Thyroid gland (tissue), 4 donors: Measurements from ENCODE around the gene CDH1. TPM values are rescaled to one million over a fixed set of nuclear protein-coding genes. Genes with fewer than 3 reads are reported as not detected.

Source experiments
- DNase-seq, 2 donors: peaks; one replicate each; pipeline ENCODE4 v3.0.0-alpha.2; 2019
- H3K27ac ChIP-seq, 3 donors: fragments of 200-600 bp; sonication (generic); 1 replicate in 2 of 3; 2 replicates in 1 of 3; pipeline ENCODE4 v1.5.1; 2016 to 2019; ENCODE audit warnings: mild to moderate bottlenecking in 1 of 3, moderate library complexity in 1 of 3
- H3K27me3 ChIP-seq: fragments of 200-600 bp; sonication (generic); one replicate; pipeline ENCODE4 v1.5.1; 2019
- H3K36me3 ChIP-seq, 2 donors: fragments of 200-600 bp; sonication (generic); one replicate each; pipeline ENCODE4 v1.5.1; 2016 to 2019
- H3K4me1 ChIP-seq, 2 donors: fragments of 200-600 bp; sonication (generic); one replicate each; pipeline ENCODE4 v1.5.1; 2017 to 2019
- H3K4me3 ChIP-seq, 3 donors: fragments of 200-600 bp; sonication (generic); replicated peaks in 1 of 3; 1 replicate in 2 of 3; 2 replicates in 1 of 3; pipeline ENCODE4 v1.5.1; 2016; ENCODE audit warnings: mild to moderate bottlenecking in 1 of 3
- H3K9me3 ChIP-seq: fragments of 200-600 bp; sonication (generic); one replicate; pipeline ENCODE4 v1.5.1; 2017
- POLR2A ChIP-seq, 2 donors: fragments of 450-650 bp; IDR thresholded peaks; one replicate each; pipeline ENCODE4 v1.6.1; 2017; ENCODE audit warnings: antibody characterized with exemption in 2 of 2, mild to moderate bottlenecking in 2 of 2, moderate library complexity in 1 of 2
- WGBS, 2 donors: methylation state at CpG; one replicate each; pipeline ENCODE4 v1.1.5; 2017; 5-methylcytosine and 5-hydroxymethylcytosine counted together
- intact Hi-C: fragments of 100-400 bp; cut with DNase I; formaldehyde crosslinking; loops from one replicate; pipeline ENCODE4 v1.15.1; 2023
- total RNA-seq, 4 donors: library from RNA; depleted of rRNA; stranded (reverse); fragments of >200 nt; gene quantifications; one replicate each; pipeline ENCODE4 v1.2.3, GENCODE V29; 2016
- TF ChIP-seq, protein P1 (sequence below), 6 experiments: fragments of 200-600 bp in 3 of 6; fragments of 450-650 bp in 3 of 6; sonication (generic) in 3 of 6; IDR thresholded peaks; one replicate each; pipeline ENCODE4 v1.5.1; 2016 to 2019; ENCODE audit warnings: antibody characterized with exemption in 6 of 6, mild to moderate bottlenecking in 2 of 6, inconsistent platforms in 1 of 6, moderate library complexity in 1 of 6

The CDH1 gene
- total RNA-seq, 4 donors from 2014 or later = 177 to 287 (median 279) TPM

DNA sequence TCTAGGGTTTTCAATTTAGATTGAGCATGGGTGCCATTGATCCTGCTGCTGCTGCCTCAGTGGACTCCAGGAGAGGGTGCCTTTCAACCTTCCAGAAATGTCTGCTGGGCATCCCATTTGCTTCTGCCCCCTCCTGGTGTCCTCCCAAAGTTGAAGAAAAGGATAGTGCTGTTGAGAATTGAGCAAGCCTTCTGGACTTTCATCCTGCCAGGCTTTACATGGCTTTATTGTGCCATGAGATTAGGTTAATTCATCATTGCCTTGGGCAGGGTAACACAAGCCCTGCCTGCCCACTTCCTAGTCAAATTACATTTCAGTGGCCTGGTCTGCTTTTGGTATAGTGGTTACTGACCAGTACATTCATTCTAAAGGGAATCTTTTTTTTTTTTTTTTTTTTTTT, 88.3 kb downstream of the CDH1 start:
- Histone ChIP-seq H3K27me3 (no peaks in the 10 kb centered on the region), H3K4me1 (no peaks in the 10 kb centered on the region), H3K36me3 (peaks cover 27 to 47% of the 10 kb centered on the region in 2 donors), H3K4me3 (no peak overlapping the region), H3K27ac (no peak overlapping the region), H3K9me3 (no peaks in the 10 kb centered on the region)
- DNase-seq = no peak
- TF ChIP-seq, protein P1, sequence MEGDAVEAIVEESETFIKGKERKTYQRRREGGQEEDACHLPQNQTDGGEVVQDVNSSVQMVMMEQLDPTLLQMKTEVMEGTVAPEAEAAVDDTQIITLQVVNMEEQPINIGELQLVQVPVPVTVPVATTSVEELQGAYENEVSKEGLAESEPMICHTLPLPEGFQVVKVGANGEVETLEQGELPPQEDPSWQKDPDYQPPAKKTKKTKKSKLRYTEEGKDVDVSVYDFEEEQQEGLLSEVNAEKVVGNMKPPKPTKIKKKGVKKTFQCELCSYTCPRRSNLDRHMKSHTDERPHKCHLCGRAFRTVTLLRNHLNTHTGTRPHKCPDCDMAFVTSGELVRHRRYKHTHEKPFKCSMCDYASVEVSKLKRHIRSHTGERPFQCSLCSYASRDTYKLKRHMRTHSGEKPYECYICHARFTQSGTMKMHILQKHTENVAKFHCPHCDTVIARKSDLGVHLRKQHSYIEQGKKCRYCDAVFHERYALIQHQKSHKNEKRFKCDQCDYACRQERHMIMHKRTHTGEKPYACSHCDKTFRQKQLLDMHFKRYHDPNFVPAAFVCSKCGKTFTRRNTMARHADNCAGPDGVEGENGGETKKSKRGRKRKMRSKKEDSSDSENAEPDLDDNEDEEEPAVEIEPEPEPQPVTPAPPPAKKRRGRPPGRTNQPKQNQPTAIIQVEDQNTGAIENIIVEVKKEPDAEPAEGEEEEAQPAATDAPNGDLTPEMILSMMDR (IDR thresholded peaks at IDR 0.05) = no peak
- TF ChIP-seq POLR2A (IDR thresholded peaks at IDR 0.05) = no peak
- intact Hi-C loops = no loop called here

DNA sequence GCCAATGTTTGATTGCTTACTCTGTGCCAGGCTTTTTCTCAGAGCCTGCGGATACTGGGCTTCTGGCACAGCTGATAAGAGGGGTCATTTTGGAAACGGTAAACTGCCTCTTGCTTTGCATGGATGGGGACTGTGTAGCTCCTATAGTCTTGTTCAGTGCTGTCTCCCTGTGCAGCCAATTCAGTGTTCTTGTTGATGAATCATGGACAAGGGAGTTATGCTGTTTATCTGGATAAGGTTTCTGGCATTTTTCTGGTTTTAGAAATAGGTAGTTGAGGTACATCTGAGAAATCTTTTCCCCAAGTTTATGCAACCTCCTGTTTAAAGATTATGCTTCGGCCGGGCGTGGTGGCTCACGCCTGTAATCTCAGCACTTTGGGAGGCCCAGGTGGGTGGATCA, 89.6 kb downstream of the CDH1 start:
- WGBS, 2 donors = 91 to 96% methylated on average over 6 of the region's 6 CpGs
- no peak for TF ChIP-seq POLR2A (IDR thresholded peaks at IDR 0.05)
- TF ChIP-seq, protein P1 (IDR thresholded peaks at IDR 0.05) = no peak
- DNase-seq = no peak
- intact Hi-C loops = no loop called here
- Histone ChIP-seq H3K27ac (no peak overlapping the region), H3K4me3 (no peak overlapping the region), H3K27me3 (no peaks in the 10 kb centered on the region), H3K36me3 (peaks cover 34 to 52% of the 10 kb centered on the region in 2 donors), H3K4me1 (no peaks in the 10 kb centered on the region), H3K9me3 (no peaks in the 10 kb centered on the region)

DNA sequence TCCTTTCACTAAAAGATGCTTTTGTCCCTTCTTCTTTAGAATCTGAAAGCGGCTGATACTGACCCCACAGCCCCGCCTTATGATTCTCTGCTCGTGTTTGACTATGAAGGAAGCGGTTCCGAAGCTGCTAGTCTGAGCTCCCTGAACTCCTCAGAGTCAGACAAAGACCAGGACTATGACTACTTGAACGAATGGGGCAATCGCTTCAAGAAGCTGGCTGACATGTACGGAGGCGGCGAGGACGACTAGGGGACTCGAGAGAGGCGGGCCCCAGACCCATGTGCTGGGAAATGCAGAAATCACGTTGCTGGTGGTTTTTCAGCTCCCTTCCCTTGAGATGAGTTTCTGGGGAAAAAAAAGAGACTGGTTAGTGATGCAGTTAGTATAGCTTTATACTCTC, 96.2 kb downstream of the CDH1 start:
- intact Hi-C loops = no loop called here
- Histone ChIP-seq H3K27ac (no peak overlapping the region), H3K27me3 (no peaks in the 10 kb centered on the region), H3K36me3 (peaks cover 33 to 59% of the 10 kb centered on the region in 2 donors), H3K9me3 (no peaks in the 10 kb centered on the region), H3K4me3 (no peak overlapping the region), H3K4me1 (no peaks in the 10 kb centered on the region)
- no peak for DNase-seq
- WGBS, 2 donors = 93% methylated on average over 14 of the region's 14 CpGs
- no peak for TF ChIP-seq POLR2A (IDR thresholded peaks at IDR 0.05)
- TF ChIP-seq, protein P1 (IDR thresholded peaks at IDR 0.05) = no peak

DNA sequence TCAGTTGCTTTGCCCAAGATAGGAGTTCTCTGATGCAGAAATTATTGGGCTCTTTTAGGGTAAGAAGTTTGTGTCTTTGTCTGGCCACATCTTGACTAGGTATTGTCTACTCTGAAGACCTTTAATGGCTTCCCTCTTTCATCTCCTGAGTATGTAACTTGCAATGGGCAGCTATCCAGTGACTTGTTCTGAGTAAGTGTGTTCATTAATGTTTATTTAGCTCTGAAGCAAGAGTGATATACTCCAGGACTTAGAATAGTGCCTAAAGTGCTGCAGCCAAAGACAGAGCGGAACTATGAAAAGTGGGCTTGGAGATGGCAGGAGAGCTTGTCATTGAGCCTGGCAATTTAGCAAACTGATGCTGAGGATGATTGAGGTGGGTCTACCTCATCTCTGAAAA, 97.5 kb downstream of the CDH1 start:
- no peaks in the 10 kb centered on the region for H3K27me3 ChIP-seq
- H3K4me3 ChIP-seq = no peak overlapping the region
- H3K9me3 ChIP-seq = no peaks in the 10 kb centered on the region
- H3K27ac ChIP-seq = no peak overlapping the region
- no peaks in the 10 kb centered on the region for H3K4me1 ChIP-seq
- TF ChIP-seq, protein P1 (IDR thresholded peaks at IDR 0.05) = no peak
- TF ChIP-seq POLR2A (IDR thresholded peaks at IDR 0.05) = no peak
- peaks cover 24 to 51% of the 10 kb centered on the region in 2 donors for H3K36me3 ChIP-seq
- WGBS, 2 donors = 77 to 96% methylated on average over 1 of the region's 1 CpG
- DNase-seq = no peak
- intact Hi-C loops = no loop called here

DNA sequence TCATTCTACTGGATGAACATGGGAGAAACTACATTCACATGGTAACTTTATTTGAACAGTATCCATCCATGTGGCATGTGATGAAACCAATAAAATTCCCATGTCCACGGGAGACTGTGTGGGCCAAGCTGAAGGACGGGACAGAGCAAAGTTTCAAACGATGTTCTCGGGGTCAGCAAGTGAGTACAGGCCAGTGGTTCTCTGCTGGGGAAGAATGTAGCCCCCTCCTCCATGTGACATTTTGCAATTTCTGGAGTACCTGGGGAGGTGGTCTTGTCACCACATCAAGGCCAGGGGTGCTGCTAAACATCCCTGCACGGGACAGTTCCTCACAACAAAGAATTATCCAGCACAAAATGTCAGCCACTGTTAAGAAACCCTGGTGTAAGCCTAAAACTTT, 98.9 kb downstream of the CDH1 start:
- no peak for DNase-seq
- no peaks in the 10 kb centered on the region for H3K27me3 ChIP-seq
- no peaks in the 10 kb centered on the region for H3K9me3 ChIP-seq
- no peak overlapping the region for H3K4me3 ChIP-seq
- H3K4me1 ChIP-seq = no peaks in the 10 kb centered on the region
- peaks cover 18 to 40% of the 10 kb centered on the region in 2 donors for H3K36me3 ChIP-seq
- TF ChIP-seq, protein P1 (IDR thresholded peaks at IDR 0.05) = no peak
- no peak for TF ChIP-seq POLR2A (IDR thresholded peaks at IDR 0.05)
- no peak overlapping the region for H3K27ac ChIP-seq
- intact Hi-C loops = no loop called here
- 87 to 89% methylated on average over 5 of the region's 5 CpGs for WGBS, 2 donors
